ENCODE measurements around the gene DYDC1.
"Not testable (repeated sequence)": the region's sequence is repeated elsewhere in the genome, so short reads cannot be mapped to it uniquely, and the experiment has no call there.

The DYDC1 gene

GRCh38 chr10:80371467-80371866, 14.9 kb upstream of the DYDC1 start:
- H3K27ac ChIP-seq: no peak overlapping the region
- TF ChIP-seq, protein P1, sequence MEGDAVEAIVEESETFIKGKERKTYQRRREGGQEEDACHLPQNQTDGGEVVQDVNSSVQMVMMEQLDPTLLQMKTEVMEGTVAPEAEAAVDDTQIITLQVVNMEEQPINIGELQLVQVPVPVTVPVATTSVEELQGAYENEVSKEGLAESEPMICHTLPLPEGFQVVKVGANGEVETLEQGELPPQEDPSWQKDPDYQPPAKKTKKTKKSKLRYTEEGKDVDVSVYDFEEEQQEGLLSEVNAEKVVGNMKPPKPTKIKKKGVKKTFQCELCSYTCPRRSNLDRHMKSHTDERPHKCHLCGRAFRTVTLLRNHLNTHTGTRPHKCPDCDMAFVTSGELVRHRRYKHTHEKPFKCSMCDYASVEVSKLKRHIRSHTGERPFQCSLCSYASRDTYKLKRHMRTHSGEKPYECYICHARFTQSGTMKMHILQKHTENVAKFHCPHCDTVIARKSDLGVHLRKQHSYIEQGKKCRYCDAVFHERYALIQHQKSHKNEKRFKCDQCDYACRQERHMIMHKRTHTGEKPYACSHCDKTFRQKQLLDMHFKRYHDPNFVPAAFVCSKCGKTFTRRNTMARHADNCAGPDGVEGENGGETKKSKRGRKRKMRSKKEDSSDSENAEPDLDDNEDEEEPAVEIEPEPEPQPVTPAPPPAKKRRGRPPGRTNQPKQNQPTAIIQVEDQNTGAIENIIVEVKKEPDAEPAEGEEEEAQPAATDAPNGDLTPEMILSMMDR (IDR thresholded peaks at IDR 0.05): no peak

GRCh38 chr10:80365510-80365909, 9.0 kb upstream of the DYDC1 start:
- H3K27ac ChIP-seq: no peak overlapping the region
- TF ChIP-seq, protein P1 (IDR thresholded peaks at IDR 0.05): no peak
- TF ChIP-seq ZFX (IDR thresholded peaks at IDR 0.05; ENCODE audit: borderline replicate concordance): no peak

DNA sequence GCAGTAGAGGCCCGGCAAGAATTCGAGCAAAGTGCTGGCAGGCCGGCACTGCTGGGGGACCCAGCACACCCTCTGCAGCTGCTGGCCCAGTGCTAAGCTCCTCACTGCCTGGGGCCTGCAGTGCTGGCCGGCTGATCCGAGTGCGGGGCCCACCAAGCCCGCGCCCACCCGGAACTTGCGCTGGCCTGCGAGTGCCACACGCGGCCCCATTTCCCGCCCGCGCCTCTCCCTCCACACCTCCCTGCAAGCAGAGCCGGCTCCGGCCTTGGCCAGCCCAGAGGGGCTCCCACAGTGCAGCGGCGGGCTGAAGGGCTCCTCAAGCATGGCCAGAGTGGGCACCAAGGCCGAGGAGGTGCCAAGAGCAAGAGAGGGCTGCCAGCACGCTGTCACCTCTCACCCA, 3.1 kb upstream of the DYDC1 start:
- TF ChIP-seq, protein P1 (IDR thresholded peaks at IDR 0.05): no peak
- TF ChIP-seq ZFX (IDR thresholded peaks at IDR 0.05; ENCODE audit: borderline replicate concordance): no peak

DNA sequence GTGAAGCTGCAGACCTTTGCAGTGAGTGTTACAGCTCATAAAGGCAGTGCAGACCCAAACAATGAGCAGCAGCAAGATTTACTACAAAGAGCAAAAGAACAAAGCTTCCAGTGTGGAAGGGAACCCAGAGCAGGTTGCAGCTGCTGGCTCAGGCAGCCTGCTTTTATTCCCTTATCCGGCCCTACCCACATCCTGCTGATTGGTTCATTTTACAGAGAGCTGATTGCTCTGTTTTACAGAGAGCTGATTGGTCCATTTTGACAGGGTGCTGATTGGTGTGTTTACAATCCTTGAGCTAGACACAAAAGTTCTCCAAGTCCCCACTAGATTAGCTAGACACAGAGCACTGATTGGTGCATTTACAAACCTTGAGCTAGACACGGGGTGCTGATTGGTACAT, 2.4 kb upstream of the DYDC1 start:
- not testable (repeated sequence) for H3K27ac ChIP-seq

More for the DNA sequence above, 3.1 kb upstream of the DYDC1 start:
- no peak overlapping the region for H3K27ac ChIP-seq

- H3K27ac ChIP-seq: no peak overlapping the region
- TF ChIP-seq ZFX (IDR thresholded peaks at IDR 0.05; ENCODE audit: borderline replicate concordance): no peak
- TF ChIP-seq, protein P1 (IDR thresholded peaks at IDR 0.05): no peak
Observed at GRCh38 chr10:80357851-80358125, 1.2 kb upstream of the DYDC1 start.

DNA sequence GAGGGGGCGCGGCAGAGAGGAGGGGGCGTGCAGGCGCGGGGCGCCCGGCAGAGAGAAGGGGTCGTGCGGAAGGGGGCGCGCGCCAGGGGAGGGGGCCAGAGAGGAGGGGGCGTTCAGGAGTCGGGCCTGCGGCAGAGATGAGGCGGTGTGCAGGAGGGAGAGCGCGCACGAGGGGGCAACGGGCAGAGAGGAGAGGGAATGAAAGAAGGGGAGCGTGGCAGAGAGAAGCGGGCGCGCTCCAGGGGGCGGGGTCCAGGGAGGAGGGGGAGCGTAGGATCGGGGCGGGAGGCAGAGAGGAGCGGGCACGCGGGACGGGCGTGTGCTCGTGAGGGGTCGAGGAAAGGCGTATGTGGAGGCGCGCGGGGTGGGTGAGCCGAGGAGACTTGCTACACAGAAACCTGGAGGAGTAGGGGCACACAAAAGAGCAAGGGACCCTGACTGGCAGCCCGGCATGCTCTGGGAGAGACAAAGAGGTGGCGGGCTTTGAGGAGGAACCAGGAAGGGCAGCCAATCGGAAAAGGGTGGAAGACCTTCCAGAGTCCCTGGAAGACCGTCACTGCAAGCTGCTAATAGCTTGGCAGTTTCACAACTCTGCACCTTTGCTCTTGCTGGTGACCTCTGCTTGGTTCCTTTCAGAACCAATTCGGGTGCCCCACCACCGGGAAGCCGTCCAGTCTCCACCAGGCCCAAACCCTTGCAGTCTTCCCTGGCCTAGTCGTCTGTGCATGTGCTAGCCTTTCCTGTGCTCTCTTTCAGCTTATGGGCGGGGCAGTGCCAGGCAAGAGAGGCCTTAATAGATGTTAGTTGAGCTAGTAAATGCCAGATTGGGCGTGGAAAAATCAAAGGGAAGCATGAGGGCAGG, 665 bp upstream of the DYDC1 start:
- TF ChIP-seq, protein P1 (IDR thresholded peaks at IDR 0.05): no peak
- no peak for TF ChIP-seq ZFX (IDR thresholded peaks at IDR 0.05; ENCODE audit: borderline replicate concordance)

DNA sequence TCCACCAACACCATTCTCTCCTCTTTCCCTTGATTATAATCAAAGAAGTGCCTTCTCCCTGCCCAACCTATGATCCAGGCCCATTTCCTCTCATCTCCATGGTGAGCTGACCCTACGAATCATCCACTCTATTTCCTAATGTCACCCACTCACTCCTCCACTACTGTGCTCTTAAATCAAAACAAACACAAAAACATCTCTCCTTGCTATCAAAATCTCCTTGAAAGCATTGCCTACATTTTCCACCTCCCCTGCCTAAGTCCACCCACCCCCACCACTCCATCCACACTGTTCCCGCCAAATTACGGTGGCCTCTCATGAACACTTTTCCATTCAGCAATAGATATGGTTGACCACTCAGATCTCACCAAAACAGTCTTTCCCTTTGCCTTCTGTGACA, 5.3 kb downstream of the DYDC1 start:
- H3K27ac ChIP-seq: no peak overlapping the region
- TF ChIP-seq, protein P1 (IDR thresholded peaks at IDR 0.05): no peak
- TF ChIP-seq ZFX (IDR thresholded peaks at IDR 0.05; ENCODE audit: borderline replicate concordance): no peak

More for the DNA sequence above, 665 bp upstream of the DYDC1 start:
- H3K27ac ChIP-seq: no peak overlapping the region

DNA sequence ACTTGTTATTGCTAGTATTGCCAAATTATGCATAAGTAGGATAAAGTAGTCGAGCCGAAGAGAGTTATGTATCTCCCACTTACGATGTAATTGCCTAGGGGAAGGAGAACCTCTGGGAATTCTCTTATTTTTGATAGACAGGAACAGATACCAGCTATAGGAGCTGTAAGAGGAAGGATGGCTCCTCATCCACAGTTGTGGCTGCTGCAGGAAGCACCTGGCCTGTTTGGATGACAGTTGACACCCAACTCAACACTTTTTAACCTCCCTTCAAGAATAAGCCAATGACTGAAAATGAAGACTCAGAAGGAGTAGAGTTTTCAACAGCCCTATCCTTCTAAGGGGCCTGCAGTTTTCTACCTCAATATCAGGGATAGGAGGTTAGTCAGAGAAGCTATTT, 6.3 kb downstream of the DYDC1 start:
- H3K27ac ChIP-seq: no peak overlapping the region
- TF ChIP-seq, protein P1 (IDR thresholded peaks at IDR 0.05): no peak
- TF ChIP-seq ZFX (IDR thresholded peaks at IDR 0.05; ENCODE audit: borderline replicate concordance): no peak

Measured in 22Rv1 (cell line).